Prostate gland (tissue), 2 donors: ENCODE measurements around the gene NR6A1.

Experiments
- POLR2A ChIP-seq: fragments of 450-650 bp; IDR thresholded peaks from one replicate; pipeline ENCODE4 v1.6.1; 2016; ENCODE audit warnings: antibody characterized with exemption, mild to moderate bottlenecking
- POLR2AphosphoS5 ChIP-seq: sonication (generic); formaldehyde crosslinking; IDR thresholded peaks from one replicate; pipeline ENCODE4 v1.6.1; 2017; ENCODE audit warnings: antibody characterized with exemption
- TF ChIP-seq, protein P1 (sequence below), 4 experiments: fragments of 200-600 bp in 2 of 4; fragments of 450-650 bp in 2 of 4; sonication (generic) in 2 of 4; IDR thresholded peaks; 1 replicate in 3 of 4; 2 replicates in 1 of 4; pipeline ENCODE4 v1.5.1; 2016 to 2019; ENCODE audit warnings: antibody characterized with exemption in 4 of 4, mild to moderate bottlenecking in 2 of 4, moderate library complexity in 2 of 4

DNA sequence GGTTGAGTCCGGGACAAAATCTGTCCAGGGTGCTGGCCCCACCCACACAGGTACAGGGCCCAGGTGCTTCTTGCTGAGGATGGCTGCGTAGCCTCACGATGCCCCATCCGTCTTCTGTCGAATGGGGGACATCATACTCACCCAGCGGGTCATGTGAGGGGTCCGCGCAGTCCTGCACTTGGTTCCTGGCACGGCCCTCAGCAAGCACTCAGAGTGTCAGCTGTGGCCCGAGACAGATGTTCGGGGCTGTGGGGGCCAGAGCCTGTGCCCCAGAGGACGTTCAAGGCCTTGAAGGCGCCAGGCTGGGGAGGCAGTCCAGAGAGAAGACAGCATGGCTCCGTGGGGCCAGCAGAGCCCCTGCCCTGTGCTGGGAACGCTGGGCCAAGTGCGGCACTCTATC is 291.7 kb downstream of the NR6A1 start:
- TF ChIP-seq POLR2AphosphoS5 (no peak), POLR2A (no peak)
- TF ChIP-seq, protein P1, sequence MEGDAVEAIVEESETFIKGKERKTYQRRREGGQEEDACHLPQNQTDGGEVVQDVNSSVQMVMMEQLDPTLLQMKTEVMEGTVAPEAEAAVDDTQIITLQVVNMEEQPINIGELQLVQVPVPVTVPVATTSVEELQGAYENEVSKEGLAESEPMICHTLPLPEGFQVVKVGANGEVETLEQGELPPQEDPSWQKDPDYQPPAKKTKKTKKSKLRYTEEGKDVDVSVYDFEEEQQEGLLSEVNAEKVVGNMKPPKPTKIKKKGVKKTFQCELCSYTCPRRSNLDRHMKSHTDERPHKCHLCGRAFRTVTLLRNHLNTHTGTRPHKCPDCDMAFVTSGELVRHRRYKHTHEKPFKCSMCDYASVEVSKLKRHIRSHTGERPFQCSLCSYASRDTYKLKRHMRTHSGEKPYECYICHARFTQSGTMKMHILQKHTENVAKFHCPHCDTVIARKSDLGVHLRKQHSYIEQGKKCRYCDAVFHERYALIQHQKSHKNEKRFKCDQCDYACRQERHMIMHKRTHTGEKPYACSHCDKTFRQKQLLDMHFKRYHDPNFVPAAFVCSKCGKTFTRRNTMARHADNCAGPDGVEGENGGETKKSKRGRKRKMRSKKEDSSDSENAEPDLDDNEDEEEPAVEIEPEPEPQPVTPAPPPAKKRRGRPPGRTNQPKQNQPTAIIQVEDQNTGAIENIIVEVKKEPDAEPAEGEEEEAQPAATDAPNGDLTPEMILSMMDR (IDR thresholded peaks at IDR 0.05) = no peak
